ENCODE data around the gene EXD1. TPM values are rescaled to one million over a fixed set of nuclear protein-coding genes. Genes with fewer than 3 reads are reported as not detected.

The EXD1 gene
- total and polyA plus RNA-seq, 2 of the 13 experiments (the other 11 are each of a cell fraction or from before 2014, with no cell fraction given): not detected

DNA sequence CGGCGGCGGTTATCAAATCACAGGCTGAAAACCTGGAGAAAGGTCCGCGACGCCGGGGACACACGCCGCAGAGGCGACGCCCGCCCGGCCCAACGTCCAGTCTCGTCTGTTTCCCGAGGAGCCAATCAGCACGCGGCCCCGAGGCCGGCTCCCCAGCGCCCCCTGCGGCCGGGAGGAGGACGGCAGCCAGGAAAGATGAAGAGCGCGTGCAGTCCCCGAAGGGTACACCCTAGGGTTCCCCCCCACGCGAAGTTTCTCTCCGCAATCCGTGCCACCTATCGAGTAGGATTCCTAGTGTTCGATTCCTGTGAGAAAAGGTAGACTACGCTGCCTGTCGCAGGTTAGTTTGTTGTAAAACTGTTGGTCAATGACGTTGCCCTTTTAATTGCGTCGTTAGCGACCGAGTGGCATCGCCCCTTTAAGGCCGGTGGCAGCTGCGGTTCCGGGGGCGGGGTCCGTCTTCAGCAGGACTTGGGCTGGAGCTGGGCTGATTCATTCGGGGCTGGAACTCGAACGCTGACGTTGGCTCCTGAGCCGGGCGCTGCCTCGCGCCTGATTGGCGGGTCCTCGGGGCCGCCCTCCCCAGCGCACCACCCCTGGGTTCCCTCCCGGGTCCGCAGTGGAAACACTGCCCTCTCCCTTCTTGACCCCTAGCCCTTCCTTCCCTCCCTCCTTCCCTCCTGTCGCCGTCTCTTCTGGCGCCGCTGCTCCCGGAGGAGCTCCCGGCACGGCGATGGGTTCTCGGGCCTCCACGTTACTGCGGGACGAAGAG lies at the start of gene EXD1, which contains the start of gene CHP1 (continued):
- TF ChIP-seq, protein P1, sequence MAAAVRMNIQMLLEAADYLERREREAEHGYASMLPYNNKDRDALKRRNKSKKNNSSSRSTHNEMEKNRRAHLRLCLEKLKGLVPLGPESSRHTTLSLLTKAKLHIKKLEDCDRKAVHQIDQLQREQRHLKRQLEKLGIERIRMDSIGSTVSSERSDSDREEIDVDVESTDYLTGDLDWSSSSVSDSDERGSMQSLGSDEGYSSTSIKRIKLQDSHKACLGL (CRISPR knock-in tag; IDR thresholded peaks at IDR 0.05): peak; percentile 87; the same call in 1 of the 2 replicates
- TF ChIP-seq NCOA5 (CRISPR knock-in tag; IDR thresholded peaks at IDR 0.05) (no peak), NFIB (CRISPR knock-in tag; IDR thresholded peaks at IDR 0.05; ENCODE audit: borderline replicate concordance) (peak; percentile 99; the same call in 1 of the 2 replicates), YEATS2 (CRISPR knock-in tag; IDR thresholded peaks at IDR 0.05; ENCODE audit: borderline replicate concordance) (peak; percentile 73; the same call in 1 of the 2 replicates), ZFP37 (CRISPR knock-in tag; IDR thresholded peaks at IDR 0.05; ENCODE audit: borderline replicate concordance) (peak; percentile 67; the same call in 1 of the 2 replicates), ZFP36L2 (CRISPR knock-in tag; IDR thresholded peaks at IDR 0.05) (0 out of 2 replicates have a peak, but pooled peaks have one; percentile 68), U2AF2 (IDR thresholded peaks at IDR 0.05; ENCODE audit: low read depth, low read length) (no peak), NFATC3 (CRISPR knock-in tag; IDR thresholded peaks at IDR 0.05) (peak; percentile 95; the same call in 1 of the 2 replicates), ZNF652 (CRISPR knock-in tag; IDR thresholded peaks at IDR 0.05; ENCODE audit: borderline replicate concordance, low read depth) (peak; percentile 33; the same call in 1 of the 2 replicates), PCBP1 (IDR thresholded peaks at IDR 0.05; ENCODE audit: borderline replicate concordance, low read depth, low read length) (peak; percentile 96), PCBP2 (optimal IDR thresholded peaks at IDR 0.05; ENCODE audit: low read depth, low read length, poor library complexity, severe bottlenecking) (no peak), RFXAP (CRISPR knock-in tag; IDR thresholded peaks at IDR 0.05; ENCODE audit: borderline replicate concordance) (peak; percentile 75; the same call in 1 of the 2 replicates), FOXO1 (CRISPR knock-in tag; IDR thresholded peaks at IDR 0.05) (peak; percentile 33; the same call in 1 of the 2 replicates), ZNF749 (CRISPR knock-in tag; IDR thresholded peaks at IDR 0.05; ENCODE audit: borderline replicate concordance) (peak; percentile 92), BRCA1 (CRISPR knock-in tag; IDR thresholded peaks at IDR 0.05) (no peak), KDM3A (CRISPR knock-in tag; IDR thresholded peaks at IDR 0.05; ENCODE audit: low read depth) (peak; percentile 82; the same call in 1 of the 2 replicates), ZNF451 (CRISPR knock-in tag; IDR thresholded peaks at IDR 0.05) (peak; percentile 21)
- TF ChIP-seq, protein P2, sequence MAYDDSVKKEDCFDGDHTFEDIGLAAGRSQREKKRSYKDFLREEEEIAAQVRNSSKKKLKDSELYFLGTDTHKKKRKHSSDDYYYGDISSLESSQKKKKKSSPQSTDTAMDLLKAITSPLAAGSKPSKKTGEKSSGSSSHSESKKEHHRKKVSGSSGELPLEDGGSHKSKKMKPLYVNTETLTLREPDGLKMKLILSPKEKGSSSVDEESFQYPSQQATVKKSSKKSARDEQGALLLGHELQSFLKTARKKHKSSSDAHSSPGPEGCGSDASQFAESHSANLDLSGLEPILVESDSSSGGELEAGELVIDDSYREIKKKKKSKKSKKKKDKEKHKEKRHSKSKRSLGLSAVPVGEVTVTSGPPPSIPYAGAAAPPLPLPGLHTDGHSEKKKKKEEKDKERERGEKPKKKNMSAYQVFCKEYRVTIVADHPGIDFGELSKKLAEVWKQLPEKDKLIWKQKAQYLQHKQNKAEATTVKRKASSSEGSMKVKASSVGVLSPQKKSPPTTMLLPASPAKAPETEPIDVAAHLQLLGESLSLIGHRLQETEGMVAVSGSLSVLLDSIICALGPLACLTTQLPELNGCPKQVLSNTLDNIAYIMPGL (CRISPR knock-in tag; IDR thresholded peaks at IDR 0.05; ENCODE audit: borderline replicate concordance in 1 of 2, low read depth in 1 of 2): peak; percentile 78 to 87
- TF ChIP-seq, protein P3, sequence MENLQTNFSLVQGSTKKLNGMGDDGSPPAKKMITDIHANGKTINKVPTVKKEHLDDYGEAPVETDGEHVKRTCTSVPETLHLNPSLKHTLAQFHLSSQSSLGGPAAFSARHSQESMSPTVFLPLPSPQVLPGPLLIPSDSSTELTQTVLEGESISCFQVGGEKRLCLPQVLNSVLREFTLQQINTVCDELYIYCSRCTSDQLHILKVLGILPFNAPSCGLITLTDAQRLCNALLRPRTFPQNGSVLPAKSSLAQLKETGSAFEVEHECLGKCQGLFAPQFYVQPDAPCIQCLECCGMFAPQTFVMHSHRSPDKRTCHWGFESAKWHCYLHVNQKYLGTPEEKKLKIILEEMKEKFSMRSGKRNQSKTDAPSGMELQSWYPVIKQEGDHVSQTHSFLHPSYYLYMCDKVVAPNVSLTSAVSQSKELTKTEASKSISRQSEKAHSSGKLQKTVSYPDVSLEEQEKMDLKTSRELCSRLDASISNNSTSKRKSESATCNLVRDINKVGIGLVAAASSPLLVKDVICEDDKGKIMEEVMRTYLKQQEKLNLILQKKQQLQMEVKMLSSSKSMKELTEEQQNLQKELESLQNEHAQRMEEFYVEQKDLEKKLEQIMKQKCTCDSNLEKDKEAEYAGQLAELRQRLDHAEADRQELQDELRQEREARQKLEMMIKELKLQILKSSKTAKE (CRISPR knock-in tag; IDR thresholded peaks at IDR 0.05; ENCODE audit: borderline replicate concordance): 0 out of 2 replicates have a peak, but pooled peaks have one; percentile 41
- TF ChIP-seq, protein P4, sequence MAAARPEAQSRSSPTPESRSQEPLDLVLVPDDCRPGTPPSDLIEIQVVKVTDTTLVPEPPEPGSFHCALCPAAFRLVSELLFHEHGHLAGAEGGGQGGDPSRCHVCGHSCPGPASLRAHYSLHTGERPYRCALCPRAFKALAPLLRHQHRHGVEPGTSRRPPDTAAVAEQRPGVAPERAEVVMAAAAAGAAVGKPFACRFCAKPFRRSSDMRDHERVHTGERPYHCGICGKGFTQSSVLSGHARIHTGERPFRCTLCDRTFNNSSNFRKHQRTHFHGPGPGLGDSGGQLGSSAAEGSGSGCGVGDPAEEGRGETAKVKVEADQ (CRISPR knock-in tag; IDR thresholded peaks at IDR 0.05; ENCODE audit: borderline replicate concordance): peak; percentile 88; the same call in 1 of the 2 replicates

Measured in HepG2 (cell line).